Measurements from ENCODE around the gene CDH22. TPM values are rescaled to one million over a fixed set of nuclear protein-coding genes. Genes with fewer than 3 reads are reported as not detected.

The CDH22 gene
- polyA plus RNA-seq, 1 donor from 2014 or later: 2.1 TPM

DNA sequence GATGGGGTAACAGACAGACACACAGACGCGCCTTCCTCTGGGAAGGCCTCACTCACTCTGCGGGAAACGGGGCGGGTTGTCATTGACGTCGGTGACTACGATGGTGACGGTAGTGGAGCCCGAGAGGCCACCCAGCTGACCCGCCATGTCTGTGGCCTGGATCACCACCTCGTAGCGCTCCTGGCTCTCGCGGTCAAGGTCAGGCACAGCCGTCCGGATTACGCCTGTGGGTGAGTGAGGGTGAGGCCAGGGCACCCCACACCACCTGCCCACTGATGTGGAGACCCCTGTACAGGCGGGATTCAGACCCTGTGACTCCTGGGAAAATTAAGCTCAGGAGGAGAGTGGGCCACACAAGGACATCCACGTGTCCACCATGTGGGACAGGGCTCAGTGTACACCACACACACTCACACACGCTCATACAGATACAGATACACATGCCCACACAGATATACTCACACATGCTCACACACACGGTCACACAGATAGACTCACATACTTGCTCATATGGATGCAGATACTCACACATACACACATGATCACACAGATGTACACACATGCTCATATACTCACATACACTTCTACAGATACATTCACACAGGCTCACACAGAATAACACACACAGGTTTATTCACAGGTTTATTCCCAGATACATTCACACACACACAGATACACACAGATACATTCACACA lies 91.4 kb downstream of the CDH22 start:
- Histone ChIP-seq H3K79me2 (replicated peaks; ENCODE audit: insufficient read depth, low read length) (no peaks in the 10 kb centered on the region), H3K9me3 (ENCODE audit: low read length) (no peaks in the 10 kb centered on the region), H3K4me2 (ENCODE audit: low read length) (no peak overlapping the region), H2AFZ (ENCODE audit: low read depth, low read length) (no peak overlapping the region), H3K9me2 (ENCODE audit: insufficient read depth, low read length) (no peaks in the 10 kb centered on the region), H3K9ac (ENCODE audit: low read length) (no peak overlapping the region), H4K20me1 (ENCODE audit: insufficient read depth) (no peaks in the 10 kb centered on the region), H3K4me3 (ENCODE audit: low read length) (no peak overlapping the region), H3F3A (ENCODE audit: insufficient read depth, low read length, poor library complexity, severe bottlenecking) (no peaks in the 10 kb centered on the region), H3K27me3 (ENCODE audit: insufficient read depth, low read depth, low read length) (no peaks in the 10 kb centered on the region), H3K36me3 (ENCODE audit: insufficient read depth, low read length) (no peaks in the 10 kb centered on the region), H3K27ac (ENCODE audit: low read length) (no peak overlapping the region)
- TF ChIP-seq POLR2AphosphoS5 (IDR thresholded peaks at IDR 0.05) (no peak), EZH2 (IDR thresholded peaks at IDR 0.05; ENCODE audit: borderline replicate concordance, insufficient read depth, low read length, poor library complexity, severe bottlenecking) (no peak), SMC3 (conservative IDR thresholded peaks at IDR 0.05; ENCODE audit: poor library complexity) (no peak), TAF1 (IDR thresholded peaks at IDR 0.05; ENCODE audit: low read depth) (no peak), CTCF (IDR thresholded peaks at IDR 0.05; ENCODE audit: poor library complexity, severe bottlenecking) (no peak), RAD21 (conservative IDR thresholded peaks at IDR 0.05) (no peak), EP300 (conservative IDR thresholded peaks at IDR 0.05; ENCODE audit: poor library complexity, severe bottlenecking) (no peak), MXI1 (conservative IDR thresholded peaks at IDR 0.05; ENCODE audit: poor library complexity, severe bottlenecking) (no peak)
- TF ChIP-seq, protein P1, sequence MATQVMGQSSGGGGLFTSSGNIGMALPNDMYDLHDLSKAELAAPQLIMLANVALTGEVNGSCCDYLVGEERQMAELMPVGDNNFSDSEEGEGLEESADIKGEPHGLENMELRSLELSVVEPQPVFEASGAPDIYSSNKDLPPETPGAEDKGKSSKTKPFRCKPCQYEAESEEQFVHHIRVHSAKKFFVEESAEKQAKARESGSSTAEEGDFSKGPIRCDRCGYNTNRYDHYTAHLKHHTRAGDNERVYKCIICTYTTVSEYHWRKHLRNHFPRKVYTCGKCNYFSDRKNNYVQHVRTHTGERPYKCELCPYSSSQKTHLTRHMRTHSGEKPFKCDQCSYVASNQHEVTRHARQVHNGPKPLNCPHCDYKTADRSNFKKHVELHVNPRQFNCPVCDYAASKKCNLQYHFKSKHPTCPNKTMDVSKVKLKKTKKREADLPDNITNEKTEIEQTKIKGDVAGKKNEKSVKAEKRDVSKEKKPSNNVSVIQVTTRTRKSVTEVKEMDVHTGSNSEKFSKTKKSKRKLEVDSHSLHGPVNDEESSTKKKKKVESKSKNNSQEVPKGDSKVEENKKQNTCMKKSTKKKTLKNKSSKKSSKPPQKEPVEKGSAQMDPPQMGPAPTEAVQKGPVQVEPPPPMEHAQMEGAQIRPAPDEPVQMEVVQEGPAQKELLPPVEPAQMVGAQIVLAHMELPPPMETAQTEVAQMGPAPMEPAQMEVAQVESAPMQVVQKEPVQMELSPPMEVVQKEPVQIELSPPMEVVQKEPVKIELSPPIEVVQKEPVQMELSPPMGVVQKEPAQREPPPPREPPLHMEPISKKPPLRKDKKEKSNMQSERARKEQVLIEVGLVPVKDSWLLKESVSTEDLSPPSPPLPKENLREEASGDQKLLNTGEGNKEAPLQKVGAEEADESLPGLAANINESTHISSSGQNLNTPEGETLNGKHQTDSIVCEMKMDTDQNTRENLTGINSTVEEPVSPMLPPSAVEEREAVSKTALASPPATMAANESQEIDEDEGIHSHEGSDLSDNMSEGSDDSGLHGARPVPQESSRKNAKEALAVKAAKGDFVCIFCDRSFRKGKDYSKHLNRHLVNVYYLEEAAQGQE (IDR thresholded peaks at IDR 0.05; ENCODE audit: borderline replicate concordance): no peak

- Histone ChIP-seq H3K9me3 (ENCODE audit: low read length) (no peaks in the 10 kb centered on the region), H3K27ac (ENCODE audit: low read length) (no peak overlapping the region), H3K36me3 (ENCODE audit: insufficient read depth, low read length) (no peaks in the 10 kb centered on the region), H3F3A (ENCODE audit: insufficient read depth, low read length, poor library complexity, severe bottlenecking) (no peaks in the 10 kb centered on the region), H3K9me2 (ENCODE audit: insufficient read depth, low read length) (no peaks in the 10 kb centered on the region), H3K4me3 (ENCODE audit: low read length) (no peak overlapping the region), H3K79me2 (replicated peaks; ENCODE audit: insufficient read depth, low read length) (no peaks in the 10 kb centered on the region), H3K4me2 (ENCODE audit: low read length) (no peak overlapping the region), H3K27me3 (ENCODE audit: insufficient read depth, low read depth, low read length) (no peaks in the 10 kb centered on the region), H2AFZ (ENCODE audit: low read depth, low read length) (no peak overlapping the region), H3K9ac (ENCODE audit: low read length) (no peak overlapping the region), H4K20me1 (ENCODE audit: insufficient read depth) (no peaks in the 10 kb centered on the region)
- TF ChIP-seq EZH2 (IDR thresholded peaks at IDR 0.05; ENCODE audit: borderline replicate concordance, insufficient read depth, low read length, poor library complexity, severe bottlenecking) (no peak), SMC3 (conservative IDR thresholded peaks at IDR 0.05; ENCODE audit: poor library complexity) (no peak), MXI1 (conservative IDR thresholded peaks at IDR 0.05; ENCODE audit: poor library complexity, severe bottlenecking) (no peak), RAD21 (conservative IDR thresholded peaks at IDR 0.05) (no peak), POLR2AphosphoS5 (IDR thresholded peaks at IDR 0.05) (no peak), TAF1 (IDR thresholded peaks at IDR 0.05; ENCODE audit: low read depth) (no peak)
Observed at GRCh38 chr20:46215913-46216707, 92.2 kb downstream of the CDH22 start.

Measured in neural cell (in vitro differentiated cells).